ENCODE results near the gene CENPQ.

Gene CENPQ

DNA sequence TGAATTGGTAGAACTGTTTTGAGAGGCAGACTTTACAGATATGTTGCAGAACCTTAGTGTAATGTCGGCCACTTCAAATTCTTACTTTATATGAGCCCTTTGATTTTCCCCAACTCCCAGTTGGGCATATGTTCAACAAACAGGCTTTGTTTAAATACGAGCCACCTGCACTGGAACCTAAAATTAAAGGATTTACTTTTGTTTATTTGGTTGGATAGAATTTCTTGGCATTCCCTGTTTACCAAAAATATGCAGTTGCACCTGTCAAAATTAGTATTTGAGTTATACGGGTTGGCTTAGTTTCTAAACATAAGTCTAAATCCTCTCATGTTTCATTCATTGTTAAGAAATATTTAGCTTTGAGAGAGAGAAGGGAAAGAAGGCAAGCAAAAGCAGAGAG is 34.1 kb downstream of the CENPQ start:
- TF ChIP-seq, protein P1, sequence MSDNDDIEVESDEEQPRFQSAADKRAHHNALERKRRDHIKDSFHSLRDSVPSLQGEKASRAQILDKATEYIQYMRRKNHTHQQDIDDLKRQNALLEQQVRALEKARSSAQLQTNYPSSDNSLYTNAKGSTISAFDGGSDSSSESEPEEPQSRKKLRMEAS (IDR thresholded peaks at IDR 0.05; ENCODE audit: low read depth, low read length) = no peak
- TF ChIP-seq MYC (IDR thresholded peaks at IDR 0.05; ENCODE audit: low read depth, low read length) = no peak
- no peak for DNase-seq (ENCODE audit: low read depth)
- no peak overlapping the region for H3K4me3 ChIP-seq (ENCODE audit: low read depth, low read length)

DNA sequence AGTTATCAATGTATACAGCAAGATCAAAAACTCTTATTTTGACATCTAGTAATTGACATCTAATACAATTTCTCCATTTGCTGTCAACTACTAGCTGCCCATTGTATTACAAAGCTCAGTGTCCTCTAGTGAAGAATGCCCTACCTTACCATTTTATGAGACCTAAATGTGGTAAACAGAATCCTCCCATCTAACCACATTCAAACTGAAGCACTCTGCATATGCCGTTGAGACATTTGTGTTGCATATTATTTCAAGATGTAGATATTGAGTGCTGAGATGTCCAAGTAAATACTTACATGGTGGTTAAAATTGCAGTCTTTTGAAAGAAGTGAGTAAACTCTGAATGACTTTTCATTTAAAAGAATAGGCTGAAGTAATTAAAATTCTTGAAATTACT is 36.0 kb downstream of the CENPQ start:
- no peak for TF ChIP-seq POLR2A (IDR thresholded peaks at IDR 0.05; ENCODE audit: extremely low read depth, insufficient read length)
- TF ChIP-seq, protein P1 (IDR thresholded peaks at IDR 0.05; ENCODE audit: low read depth, low read length) = no peak
- TF ChIP-seq, protein P2, sequence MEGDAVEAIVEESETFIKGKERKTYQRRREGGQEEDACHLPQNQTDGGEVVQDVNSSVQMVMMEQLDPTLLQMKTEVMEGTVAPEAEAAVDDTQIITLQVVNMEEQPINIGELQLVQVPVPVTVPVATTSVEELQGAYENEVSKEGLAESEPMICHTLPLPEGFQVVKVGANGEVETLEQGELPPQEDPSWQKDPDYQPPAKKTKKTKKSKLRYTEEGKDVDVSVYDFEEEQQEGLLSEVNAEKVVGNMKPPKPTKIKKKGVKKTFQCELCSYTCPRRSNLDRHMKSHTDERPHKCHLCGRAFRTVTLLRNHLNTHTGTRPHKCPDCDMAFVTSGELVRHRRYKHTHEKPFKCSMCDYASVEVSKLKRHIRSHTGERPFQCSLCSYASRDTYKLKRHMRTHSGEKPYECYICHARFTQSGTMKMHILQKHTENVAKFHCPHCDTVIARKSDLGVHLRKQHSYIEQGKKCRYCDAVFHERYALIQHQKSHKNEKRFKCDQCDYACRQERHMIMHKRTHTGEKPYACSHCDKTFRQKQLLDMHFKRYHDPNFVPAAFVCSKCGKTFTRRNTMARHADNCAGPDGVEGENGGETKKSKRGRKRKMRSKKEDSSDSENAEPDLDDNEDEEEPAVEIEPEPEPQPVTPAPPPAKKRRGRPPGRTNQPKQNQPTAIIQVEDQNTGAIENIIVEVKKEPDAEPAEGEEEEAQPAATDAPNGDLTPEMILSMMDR (IDR thresholded peaks at IDR 0.05; ENCODE audit: low read depth, low read length) = no peak
- TF ChIP-seq MYC (IDR thresholded peaks at IDR 0.05; ENCODE audit: low read depth, low read length) = no peak
- peak; percentile 55 for DNase-seq (ENCODE audit: low read depth)
- H3K4me3 ChIP-seq (ENCODE audit: low read depth, low read length) = no peak overlapping the region

DNA sequence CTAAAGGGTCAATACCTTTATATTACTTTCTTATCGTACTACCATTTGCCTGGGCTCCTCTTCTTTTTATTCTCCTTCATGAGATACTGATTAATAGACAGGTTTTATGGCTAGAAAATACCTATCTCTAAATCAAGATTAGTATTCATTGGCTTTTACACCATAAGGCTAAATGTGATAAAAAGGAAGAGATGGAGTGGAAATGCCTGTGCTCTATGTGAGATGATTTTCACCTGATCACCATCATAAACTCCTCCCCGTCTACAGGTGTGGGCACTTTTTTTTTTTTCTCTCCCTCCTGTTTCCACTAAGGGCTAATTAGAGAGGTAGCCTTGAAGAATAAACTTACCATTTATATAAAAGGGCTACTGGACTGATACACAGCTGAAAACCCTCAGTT is 36.5 kb downstream of the CENPQ start, which contains the start of gene GLYATL3:
Gene GLYATL3, plus strand, starts transcription at position 301 of the 400 bp plus-strand sequence. CDS start 12,068 bp downstream, outside the sequence.
- H3K4me3 ChIP-seq (ENCODE audit: low read depth, low read length) = no peak within 1 kb of the TSS
- no peak for DNase-seq (ENCODE audit: low read depth)
- TF ChIP-seq POLR2A (IDR thresholded peaks at IDR 0.05; ENCODE audit: extremely low read depth, insufficient read length) (no peak), MYC (IDR thresholded peaks at IDR 0.05; ENCODE audit: low read depth, low read length) (no peak)
- TF ChIP-seq, protein P1 (IDR thresholded peaks at IDR 0.05; ENCODE audit: low read depth, low read length) = no peak
- TF ChIP-seq, protein P2 (IDR thresholded peaks at IDR 0.05; ENCODE audit: low read depth, low read length) = no peak

DNA sequence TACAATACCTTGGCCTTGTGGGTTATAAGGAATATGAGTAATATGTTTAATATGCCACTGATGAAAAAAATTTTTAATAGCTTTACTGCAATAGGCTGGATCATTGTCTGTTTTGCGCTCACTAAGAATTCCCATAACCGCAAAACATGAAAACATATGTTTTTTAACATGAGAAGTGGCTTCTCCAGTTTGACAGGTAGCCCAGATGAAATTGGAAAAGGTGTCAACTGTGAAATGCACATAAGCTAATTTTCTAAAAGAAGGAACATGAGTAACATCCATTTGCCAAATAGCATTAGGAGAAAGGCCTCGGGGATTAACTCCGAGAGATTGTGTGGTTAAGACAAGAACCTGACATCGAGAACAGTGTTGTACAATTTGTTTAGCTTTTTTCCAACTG is 41.5 kb downstream of the CENPQ start:
- no peak for DNase-seq (ENCODE audit: low read depth)
- TF ChIP-seq, protein P2 (IDR thresholded peaks at IDR 0.05; ENCODE audit: low read depth, low read length) = no peak
- TF ChIP-seq, protein P1 (IDR thresholded peaks at IDR 0.05; ENCODE audit: low read depth, low read length) = no peak
- no peak for TF ChIP-seq MYC (IDR thresholded peaks at IDR 0.05; ENCODE audit: low read depth, low read length)
- TF ChIP-seq POLR2A (IDR thresholded peaks at IDR 0.05; ENCODE audit: extremely low read depth, insufficient read length) = no peak
- H3K4me3 ChIP-seq (ENCODE audit: low read depth, low read length) = no peak overlapping the region

DNA sequence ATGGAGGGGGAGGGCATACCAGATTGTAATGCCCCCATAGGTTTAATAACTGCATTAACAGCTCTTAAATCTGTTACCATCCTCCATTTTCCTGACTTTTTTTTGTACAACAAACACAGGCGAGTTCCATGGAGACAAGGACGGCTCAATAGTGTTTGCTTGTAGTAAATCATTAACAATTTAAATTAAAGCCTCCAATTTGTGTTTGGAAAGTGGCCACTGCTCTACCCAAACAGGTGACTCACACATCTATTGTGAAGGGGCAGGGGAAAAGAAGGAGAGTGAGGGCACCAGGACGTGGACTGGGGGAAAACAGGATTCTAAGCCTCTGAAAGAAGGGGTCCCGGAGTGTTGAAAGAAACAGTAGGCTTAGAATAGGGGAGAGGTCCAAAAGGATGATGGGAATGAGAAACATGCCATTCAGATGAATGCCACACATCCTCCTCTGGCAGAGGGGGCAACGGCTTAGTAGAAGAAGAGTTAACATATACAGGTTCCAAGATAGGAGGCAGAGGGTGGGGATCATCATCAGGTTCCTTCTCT is 43.5 kb downstream of the CENPQ start:
- DNase-seq (ENCODE audit: low read depth) = no peak
- no peak overlapping the region for H3K4me3 ChIP-seq (ENCODE audit: low read depth, low read length)
- no peak for TF ChIP-seq MYC (IDR thresholded peaks at IDR 0.05; ENCODE audit: low read depth, low read length)
- no peak for TF ChIP-seq POLR2A (IDR thresholded peaks at IDR 0.05; ENCODE audit: extremely low read depth, insufficient read length)
- TF ChIP-seq, protein P2 (IDR thresholded peaks at IDR 0.05; ENCODE audit: low read depth, low read length) = no peak
- TF ChIP-seq, protein P1 (IDR thresholded peaks at IDR 0.05; ENCODE audit: low read depth, low read length) = no peak

DNA sequence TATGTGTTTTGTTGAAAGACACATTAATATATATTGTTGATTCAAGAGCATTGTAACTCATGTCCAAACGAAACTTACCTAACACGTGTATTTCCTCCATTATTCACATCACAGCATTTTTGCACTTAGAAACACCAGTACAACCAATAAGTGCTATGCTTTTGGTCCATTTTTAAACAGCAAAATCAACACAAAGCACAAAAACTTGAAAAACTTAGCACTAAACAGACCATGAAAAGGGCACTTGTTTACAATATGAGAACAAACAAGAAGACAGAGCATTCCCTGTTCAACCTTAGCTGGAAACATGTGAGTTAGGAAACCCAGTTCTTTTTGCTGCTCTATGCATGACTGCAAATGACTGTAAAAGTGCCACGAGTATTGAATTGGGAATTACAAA is 46.2 kb downstream of the CENPQ start:
- DNase-seq (ENCODE audit: low read depth) = no peak
- TF ChIP-seq, protein P1 (IDR thresholded peaks at IDR 0.05; ENCODE audit: low read depth, low read length) = no peak
- TF ChIP-seq, protein P2 (IDR thresholded peaks at IDR 0.05; ENCODE audit: low read depth, low read length) = no peak
- no peak for TF ChIP-seq MYC (IDR thresholded peaks at IDR 0.05; ENCODE audit: low read depth, low read length)
- no peak for TF ChIP-seq POLR2A (IDR thresholded peaks at IDR 0.05; ENCODE audit: extremely low read depth, insufficient read length)
- no peak overlapping the region for H3K4me3 ChIP-seq (ENCODE audit: low read depth, low read length)

Data from NB4 (cell line).